Posterior vena cava (tissue), 2 donors: ENCODE measurements around the gene DCAF16. TPM values are rescaled to one million over a fixed set of nuclear protein-coding genes. Genes with fewer than 3 reads are reported as not detected.

Experiments used
- DNase-seq: peaks from one replicate; pipeline ENCODE4 v3.0.0-alpha.2; 2020; ENCODE audit warnings: low spot score
- intact Hi-C, 2 donors: fragments of 100-400 bp; cut with DNase I; formaldehyde crosslinking; loops; one replicate each; pipeline versions ENCODE4 v1.14.1 to v1.14.2; 2022 to 2023
- total RNA-seq, 2 donors: library from RNA; stranded (reverse); fragmentation: NEBNext Ultra II Directional; extraction: Animal tissue kit (Norgen Biotek cat#: 25700); gene quantifications; one replicate each; pipeline ENCODE4 v1.2.1, GENCODE V29; 2021
- donor health status: DM: yes; HTN: yes; CAD: no.
- donor health status: DM: yes; HTN: yes; CAD: no.

The DCAF16 gene
- total RNA-seq, 2 donors from 2014 or later = 25.1 to 25.9 TPM

GRCh38 chr4:17788956-17789355 lies 21.6 kb downstream of the DCAF16 start:
- DNase-seq = no peak
- intact Hi-C loops = no loop called here

- no peak for DNase-seq
- intact Hi-C loops = no loop called here
Observed at GRCh38 chr4:17787315-17787714, 23.2 kb downstream of the DCAF16 start.

GRCh38 chr4:17786567-17786966 lies 24.0 kb downstream of the DCAF16 start:
- intact Hi-C loops = no loop called here

GRCh38 chr4:17785858-17786257 lies 24.7 kb downstream of the DCAF16 start:
- intact Hi-C loops = no loop called here
- no peak for DNase-seq

More at GRCh38 chr4:17786567-17786966, 24.0 kb downstream of the DCAF16 start:
- DNase-seq = no peak

- intact Hi-C loops = no loop called here
- DNase-seq = no peak
Observed at GRCh38 chr4:17781300-17782287, 29.0 kb downstream of the DCAF16 start, which contains the start of gene FAM184B. TSS of gene FAM184B (minus strand) at chr4:17781621. CDS start at chr4:17781299, 322 bp downstream.

- DNase-seq = no peak
- intact Hi-C loops = no loop called here
Observed at GRCh38 chr4:17780501-17781299, 29.9 kb downstream of the DCAF16 start.

- no peak for DNase-seq
- intact Hi-C loops = no loop called here
Observed at GRCh38 chr4:17778431-17778830, 32.1 kb downstream of the DCAF16 start.

GRCh38 chr4:17773135-17773698 lies 37.3 kb downstream of the DCAF16 start:
- intact Hi-C loops = no loop called here
- no peak for DNase-seq

GRCh38 chr4:17771284-17771908 lies 39.2 kb downstream of the DCAF16 start:
- DNase-seq = no peak
- intact Hi-C loops = no loop called here

GRCh38 chr4:17770845-17771244 lies 39.7 kb downstream of the DCAF16 start:
- no peak for DNase-seq
- intact Hi-C loops = no loop called here

- intact Hi-C loops = no loop called here
- no peak for DNase-seq
Observed at GRCh38 chr4:17769406-17770174, 41.0 kb downstream of the DCAF16 start.

- intact Hi-C loops = no loop called here
- DNase-seq = no peak
Observed at GRCh38 chr4:17766826-17767458, 43.6 kb downstream of the DCAF16 start.

GRCh38 chr4:17765514-17766286 lies 44.9 kb downstream of the DCAF16 start:
- DNase-seq = no peak
- intact Hi-C loops = no loop called here

- intact Hi-C loops = no loop called here
Observed at GRCh38 chr4:17763931-17764330, 46.6 kb downstream of the DCAF16 start.

GRCh38 chr4:17763416-17763815 lies 47.1 kb downstream of the DCAF16 start:
- no peak for DNase-seq
- intact Hi-C loops = no loop called here

More at GRCh38 chr4:17763931-17764330, 46.6 kb downstream of the DCAF16 start:
- no peak for DNase-seq

- DNase-seq = no peak
- intact Hi-C loops = no loop called here
Observed at GRCh38 chr4:17762726-17763125, 47.8 kb downstream of the DCAF16 start.

- no peak for DNase-seq
- intact Hi-C loops = no loop called here
Observed at GRCh38 chr4:17761062-17761461, 49.5 kb downstream of the DCAF16 start.
